ENCODE results near the gene NELFB.

GRCh38 chr9:137237759-137238726, 17.1 kb upstream of the NELFB start:
- no peak for TF ChIP-seq EZH2 (IDR thresholded peaks at IDR 0.05; ENCODE audit: low read length)
- TF ChIP-seq, protein P1, sequence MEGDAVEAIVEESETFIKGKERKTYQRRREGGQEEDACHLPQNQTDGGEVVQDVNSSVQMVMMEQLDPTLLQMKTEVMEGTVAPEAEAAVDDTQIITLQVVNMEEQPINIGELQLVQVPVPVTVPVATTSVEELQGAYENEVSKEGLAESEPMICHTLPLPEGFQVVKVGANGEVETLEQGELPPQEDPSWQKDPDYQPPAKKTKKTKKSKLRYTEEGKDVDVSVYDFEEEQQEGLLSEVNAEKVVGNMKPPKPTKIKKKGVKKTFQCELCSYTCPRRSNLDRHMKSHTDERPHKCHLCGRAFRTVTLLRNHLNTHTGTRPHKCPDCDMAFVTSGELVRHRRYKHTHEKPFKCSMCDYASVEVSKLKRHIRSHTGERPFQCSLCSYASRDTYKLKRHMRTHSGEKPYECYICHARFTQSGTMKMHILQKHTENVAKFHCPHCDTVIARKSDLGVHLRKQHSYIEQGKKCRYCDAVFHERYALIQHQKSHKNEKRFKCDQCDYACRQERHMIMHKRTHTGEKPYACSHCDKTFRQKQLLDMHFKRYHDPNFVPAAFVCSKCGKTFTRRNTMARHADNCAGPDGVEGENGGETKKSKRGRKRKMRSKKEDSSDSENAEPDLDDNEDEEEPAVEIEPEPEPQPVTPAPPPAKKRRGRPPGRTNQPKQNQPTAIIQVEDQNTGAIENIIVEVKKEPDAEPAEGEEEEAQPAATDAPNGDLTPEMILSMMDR (optimal IDR thresholded peaks at IDR 0.05 in 1 of 3, IDR thresholded peaks at IDR 0.05 in 1 of 3, conservative IDR thresholded peaks at IDR 0.05 in 1 of 3; ENCODE audit: extremely low read depth in 1 of 3, insufficient read depth in 2 of 3, low read length in 3 of 3): no peak
